Measurements from ENCODE around the gene FBN2. TPM values are rescaled to one million over a fixed set of nuclear protein-coding genes. Genes with fewer than 3 reads are reported as not detected.

The FBN2 gene
- total RNA-seq, 1 experiment from 2014 or later, result 0.08 TPM

- Histone ChIP-seq H3K27ac (ENCODE audit: low read length) (no peak overlapping the region), H3K4me3 (ENCODE audit: low read depth in 2 of 2, low read length in 2 of 2) (no peak overlapping the region), H3K36me3 (ENCODE audit: control insufficient read depth, insufficient read depth, low read length) (no peaks in the 10 kb centered on the region), H3K9me3 (ENCODE audit: control insufficient read depth, insufficient read depth, low read depth, low read length) (no peaks in the 10 kb centered on the region), H3K4me1 (ENCODE audit: control insufficient read depth, insufficient read depth, low read length) (no peaks in the 10 kb centered on the region), H3K27me3 (ENCODE audit: control insufficient read depth, insufficient read depth, low read length) (no peaks in the 10 kb centered on the region)
- no TSS peak for BruUV-seq (replicated peaks)
- no peak for DNase-seq (ENCODE audit: low read depth, low spot score)
- in situ Hi-C loops (cut with HindIII; ENCODE audit: low pct_unique_long_range_greater_than_20kb, low sequenced_read_pairs) (no loop called here), intact Hi-C loops (cut with micrococcal nuclease; ENCODE audit: unreplicated experiment) (no loop called here)
- no peak for ATAC-seq
- no peak for TF ChIP-seq SIN3A (IDR thresholded peaks at IDR 0.05; ENCODE audit: borderline replicate concordance, insufficient read depth, low read depth, low read length)
- no peak for TF ChIP-seq POLR2AphosphoS5 (IDR thresholded peaks at IDR 0.05; ENCODE audit: low read depth, low read length)
- no peak for TF ChIP-seq TCF7L2 (IDR thresholded peaks at IDR 0.05; ENCODE audit: low read depth, low read length)
- TF ChIP-seq CTCF (IDR thresholded peaks at IDR 0.05), result no peak
- no peak for TF ChIP-seq REST (IDR thresholded peaks at IDR 0.05; ENCODE audit: insufficient read depth in 1 of 2, low read depth in 2 of 2, low read length in 1 of 2)
- POLR2A ChIA-PET, result no interaction called here
- CTCF ChIA-PET, result no interaction called here
Measured at GRCh38 chr5:128378196-128378595, 159.8 kb downstream of the FBN2 start.

- no peak overlapping the region for H3K4me3 ChIP-seq (ENCODE audit: low read depth in 2 of 2, low read length in 2 of 2)
- H3K4me1 ChIP-seq (ENCODE audit: control insufficient read depth, insufficient read depth, low read length), result no peaks in the 10 kb centered on the region
- no peaks in the 10 kb centered on the region for H3K36me3 ChIP-seq (ENCODE audit: control insufficient read depth, insufficient read depth, low read length)
- H3K27me3 ChIP-seq (ENCODE audit: control insufficient read depth, insufficient read depth, low read length), result no peaks in the 10 kb centered on the region
- no peak for DNase-seq (ENCODE audit: low read depth, low spot score)
- no peak for ATAC-seq
- TF ChIP-seq POLR2AphosphoS5 (IDR thresholded peaks at IDR 0.05; ENCODE audit: low read depth, low read length), result no peak
- no peak for TF ChIP-seq CTCF (IDR thresholded peaks at IDR 0.05)
- no peak for TF ChIP-seq SIN3A (IDR thresholded peaks at IDR 0.05; ENCODE audit: borderline replicate concordance, insufficient read depth, low read depth, low read length)
- TF ChIP-seq REST (IDR thresholded peaks at IDR 0.05; ENCODE audit: insufficient read depth in 1 of 2, low read depth in 2 of 2, low read length in 1 of 2), result no peak
- H3K9me3 ChIP-seq (ENCODE audit: control insufficient read depth, insufficient read depth, low read depth, low read length), result no peaks in the 10 kb centered on the region
- in situ Hi-C loops (cut with HindIII; ENCODE audit: low pct_unique_long_range_greater_than_20kb, low sequenced_read_pairs) (no loop called here), intact Hi-C loops (cut with micrococcal nuclease; ENCODE audit: unreplicated experiment) (no loop called here)
- POLR2A ChIA-PET, result no interaction called here
- CTCF ChIA-PET, result no interaction called here
- no peak overlapping the region for H3K27ac ChIP-seq (ENCODE audit: low read length)
- no TSS peak for BruUV-seq (replicated peaks)
Measured at GRCh38 chr5:128376577-128376976, 161.5 kb downstream of the FBN2 start.
